MM.1S (cell line): ENCODE results near the gene CCBE1.

Experiments
- CTCF ChIP-seq: fragments of 300-600 bp; sonication (generic); IDR thresholded peaks from 2 replicates; pipeline ENCODE4 v1.5.1; 2016; ENCODE audit warnings: antibody characterized with exemption, low read length, mixed read lengths
- EZH2 ChIP-seq: fragments of 300-600 bp; sonication (generic); optimal IDR thresholded peaks from 2 replicates; pipeline ENCODE3; 2017; ENCODE audit warnings: low read depth, mild to moderate bottlenecking, antibody characterized with exemption, low read length, mixed read lengths
- EZH2phosphoT487 ChIP-seq: fragments of 300-600 bp; sonication (generic); IDR thresholded peaks from 2 replicates; pipeline ENCODE4 v1.6.1; 2018; ENCODE audit warnings: antibody characterized with exemption, low read length

- TF ChIP-seq CTCF (no peak), EZH2 (no peak), EZH2phosphoT487 (no peak)
These were observed 230.2 kb downstream of the CCBE1 start for GRCh38 chr18:59466980-59467379.
